Endodermal cell (in vitro differentiated cells): Measurements from ENCODE around the gene KIF16B. TPM values are rescaled to one million over a fixed set of nuclear protein-coding genes. Genes with fewer than 3 reads are reported as not detected.
A peak's percentile ranks its signal among the peaks of the same experiment; 100 is the strongest.

ENCODE experiments used
- DNase-seq: peaks from one replicate; pipeline ENCODE4 v3.0.0-alpha.2; 2017
- H3K27ac ChIP-seq: 2 replicates; pipeline ENCODE4 v1.5.1; 2013; ENCODE audit warnings: mild to moderate bottlenecking, low read depth, low read length, moderate library complexity
- H3K27me3 ChIP-seq: 2 replicates; pipeline ENCODE4 v1.6.1; 2013; ENCODE audit warnings: mild to moderate bottlenecking, low read length, moderate library complexity; ENCODE audit not compliant: insufficient read depth, control insufficient read depth, poor library complexity, severe bottlenecking
- H3K36me3 ChIP-seq: 2 replicates; pipeline ENCODE4 v1.7.0; 2013; ENCODE audit warnings: mild to moderate bottlenecking, low read length, moderate library complexity; ENCODE audit not compliant: control insufficient read depth, insufficient read depth
- H3K4me1 ChIP-seq: one replicate; pipeline ENCODE4 v1.7.0; 2013; ENCODE audit warnings: low read length; ENCODE audit not compliant: control insufficient read depth, insufficient read depth
- H3K4me3 ChIP-seq: 2 replicates; pipeline ENCODE4 v1.5.1; 2013; ENCODE audit warnings: mild to moderate bottlenecking, low read length, moderate library complexity
- H3K9ac ChIP-seq: 2 replicates; pipeline ENCODE4 v1.6.1; 2013; ENCODE audit warnings: mild to moderate bottlenecking, low read length, moderate library complexity; ENCODE audit not compliant: poor library complexity, severe bottlenecking; ENCODE audit errors: extremely low read depth
- H3K9me3 ChIP-seq: 2 replicates; pipeline ENCODE4 v1.6.1; 2013; ENCODE audit warnings: mild to moderate bottlenecking, low read length, moderate library complexity; ENCODE audit not compliant: control insufficient read depth
- H3K27ac Mint-ChIP-seq: 2 replicates; pipeline ENCODE4 v1.8.0; 2020; ENCODE audit warnings: mixed read lengths
- H3K27me3 Mint-ChIP-seq: 2 replicates; pipeline ENCODE4 v1.8.0; 2021; ENCODE audit warnings: mild to moderate bottlenecking, mixed read lengths; ENCODE audit not compliant: insufficient read depth
- H3K36me3 Mint-ChIP-seq: 2 replicates; pipeline ENCODE4 v1.8.0; 2020; ENCODE audit warnings: low read depth, mixed read lengths
- H3K4me1 Mint-ChIP-seq: 2 replicates; pipeline ENCODE4 v1.8.0; 2020; ENCODE audit warnings: mixed read lengths
- H3K4me3 Mint-ChIP-seq: 2 replicates; pipeline ENCODE4 v1.8.0; 2020; ENCODE audit warnings: mild to moderate bottlenecking, moderate library complexity, mixed read lengths
- H3K9me3 Mint-ChIP-seq: 2 replicates; pipeline ENCODE4 v1.8.0; 2020; ENCODE audit warnings: mild to moderate bottlenecking, mixed read lengths
- WGBS, 2 experiments: methylation state at CpG; one replicate each; pipeline versions ENCODE4 v1.1.5 to v1.1.7; 2013; ENCODE audit warnings: missing lambda C conversion rate in 2 of 2, mixed read lengths in 1 of 2; ENCODE audit not compliant: insufficient coverage in 1 of 2, insufficient read length in 1 of 2; 5-methylcytosine and 5-hydroxymethylcytosine counted together
- total RNA-seq, 2 donors: library from RNA; stranded (reverse); fragmentation: NEBNext Ultra II Directional in 1 of 2; extraction: Animal tissue kit (Norgen Biotek cat#: 25700) in 1 of 2; gene quantifications; 2 replicates in 1 of 2; 3 replicates in 1 of 2; pipeline ENCODE4 v1.2.1, GENCODE V29; 2021
- TF ChIP-seq, protein P1 (sequence below): fragments of 200-600 bp; sonication (generic); conservative IDR thresholded peaks from 2 replicates; pipeline ENCODE4 v1.5.0; 2021; ENCODE audit warnings: antibody characterized with exemption, mild to moderate bottlenecking

KIF16B gene
- total RNA-seq, 2 donors from 2014 or later = 17.3 to 18.8 TPM

DNA sequence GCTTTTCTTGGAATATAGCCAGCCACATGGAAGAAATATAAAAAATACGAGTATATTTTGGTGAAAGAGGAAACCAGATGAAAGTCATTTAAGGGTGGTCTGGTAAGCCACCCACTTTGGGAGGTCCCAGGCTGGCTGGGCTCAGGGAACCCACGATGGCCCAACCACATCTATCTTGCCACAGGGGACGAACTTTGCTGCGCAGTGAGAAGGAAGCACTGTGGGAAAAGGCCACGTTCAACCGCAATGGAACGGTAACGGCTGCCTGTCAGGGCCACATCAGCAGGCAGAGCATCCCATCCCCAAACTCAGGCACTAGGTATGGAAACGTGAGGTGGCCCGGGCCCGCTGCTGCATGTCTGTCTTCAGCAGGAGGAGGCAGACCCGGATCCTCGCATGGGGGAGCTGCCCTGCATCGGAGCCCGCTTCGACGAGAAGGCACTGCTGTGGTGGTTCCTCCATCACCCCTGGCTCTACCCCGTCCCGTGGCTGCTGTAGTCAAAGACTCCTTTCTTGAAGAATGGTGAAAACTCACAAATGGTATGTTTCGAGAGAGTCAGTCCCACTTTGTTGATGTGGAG is 300.4 kb downstream of the KIF16B start:
- Histone ChIP-seq H3K9me3 (no peaks in the 10 kb centered on the region), H3K27ac (no peak overlapping the region), H3K4me1 (peaks cover 18% of the 10 kb centered on the region), H3K27me3 (no peaks in the 10 kb centered on the region), H3K4me3 (no peak overlapping the region), H3K36me3 (no peaks in the 10 kb centered on the region), H3K9ac (no peak overlapping the region)
- peaks cover 8% of the 10 kb centered on the region for H3K36me3 Mint-ChIP-seq
- WGBS, 2 experiments = 95 to 100% methylated on average over 2 to 20 of the region's 20 CpGs
- no peak overlapping the region for H3K27ac Mint-ChIP-seq
- no peak overlapping the region for H3K4me3 Mint-ChIP-seq
- H3K4me1 Mint-ChIP-seq = peaks cover 51% of the 10 kb centered on the region
- H3K9me3 Mint-ChIP-seq = no peaks in the 10 kb centered on the region
- TF ChIP-seq, protein P1, sequence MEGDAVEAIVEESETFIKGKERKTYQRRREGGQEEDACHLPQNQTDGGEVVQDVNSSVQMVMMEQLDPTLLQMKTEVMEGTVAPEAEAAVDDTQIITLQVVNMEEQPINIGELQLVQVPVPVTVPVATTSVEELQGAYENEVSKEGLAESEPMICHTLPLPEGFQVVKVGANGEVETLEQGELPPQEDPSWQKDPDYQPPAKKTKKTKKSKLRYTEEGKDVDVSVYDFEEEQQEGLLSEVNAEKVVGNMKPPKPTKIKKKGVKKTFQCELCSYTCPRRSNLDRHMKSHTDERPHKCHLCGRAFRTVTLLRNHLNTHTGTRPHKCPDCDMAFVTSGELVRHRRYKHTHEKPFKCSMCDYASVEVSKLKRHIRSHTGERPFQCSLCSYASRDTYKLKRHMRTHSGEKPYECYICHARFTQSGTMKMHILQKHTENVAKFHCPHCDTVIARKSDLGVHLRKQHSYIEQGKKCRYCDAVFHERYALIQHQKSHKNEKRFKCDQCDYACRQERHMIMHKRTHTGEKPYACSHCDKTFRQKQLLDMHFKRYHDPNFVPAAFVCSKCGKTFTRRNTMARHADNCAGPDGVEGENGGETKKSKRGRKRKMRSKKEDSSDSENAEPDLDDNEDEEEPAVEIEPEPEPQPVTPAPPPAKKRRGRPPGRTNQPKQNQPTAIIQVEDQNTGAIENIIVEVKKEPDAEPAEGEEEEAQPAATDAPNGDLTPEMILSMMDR = no peak
- no peak for DNase-seq
- H3K27me3 Mint-ChIP-seq = no peaks in the 10 kb centered on the region

DNA sequence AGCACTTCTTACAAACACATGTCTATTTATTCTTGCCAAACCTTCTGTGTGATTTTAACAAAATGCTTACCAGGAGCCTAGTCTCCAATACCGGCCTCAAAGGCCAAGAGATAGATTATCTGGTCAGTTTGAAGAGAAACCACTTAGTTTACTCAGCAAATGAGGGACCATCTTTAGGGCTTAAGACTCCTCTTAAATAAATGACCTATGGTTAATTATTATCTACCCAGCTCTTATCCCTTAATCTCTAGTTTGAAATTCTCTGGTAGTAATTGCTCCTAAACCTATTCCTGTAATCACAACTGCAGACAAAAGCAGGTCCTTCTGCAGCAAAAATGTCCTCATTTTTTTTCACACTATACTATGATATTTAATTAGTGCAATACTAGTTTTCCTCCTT is 301.8 kb downstream of the KIF16B start:
- DNase-seq = no peak
- Histone ChIP-seq H3K4me1 (peaks cover 18% of the 10 kb centered on the region), H3K9ac (no peak overlapping the region), H3K27ac (no peak overlapping the region), H3K36me3 (no peaks in the 10 kb centered on the region), H3K27me3 (no peaks in the 10 kb centered on the region), H3K9me3 (peaks cover 8% of the 10 kb centered on the region), H3K4me3 (no peak overlapping the region)
- Mint-ChIP-seq H3K9me3 (peaks cover 8% of the 10 kb centered on the region), H3K27ac (peak overlapping the region; percentile 23), H3K27me3 (no peaks in the 10 kb centered on the region), H3K4me1 (peaks cover 50% of the 10 kb centered on the region), H3K36me3 (peaks cover 20% of the 10 kb centered on the region), H3K4me3 (no peak overlapping the region)
- TF ChIP-seq, protein P1 = no peak
- 45% methylated on average over 1 of the region's 1 CpG; no CpG with 5 or more reads in 1 of the 2 experiments for WGBS, 2 experiments

DNA sequence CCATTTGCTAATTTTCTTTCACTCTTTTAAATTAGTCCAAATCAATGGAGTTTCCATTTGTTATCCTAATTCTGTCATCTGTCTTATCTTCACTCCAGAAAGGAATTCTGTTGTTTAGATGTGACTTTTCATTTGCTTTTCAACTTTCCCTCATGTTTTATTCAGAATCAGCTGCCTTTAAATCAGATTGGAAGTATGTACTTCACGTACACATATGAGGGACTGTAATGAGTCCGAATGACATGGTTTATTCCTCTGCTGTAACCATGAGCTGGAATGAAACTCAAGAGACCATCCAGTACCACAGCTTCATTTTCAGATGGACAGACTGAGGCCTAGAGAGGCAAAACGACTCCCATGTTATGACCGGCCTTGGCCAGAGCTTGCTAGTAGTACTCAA is 302.3 kb downstream of the KIF16B start:
- peaks cover 47% of the 10 kb centered on the region for H3K4me1 Mint-ChIP-seq
- WGBS, 2 experiments = 90 to 100% methylated on average over 2 to 4 of the region's 4 CpGs
- H3K27me3 Mint-ChIP-seq = peaks cover under 1% of the 10 kb centered on the region

More for the DNA sequence above, 302.3 kb downstream of the KIF16B start:
- Histone ChIP-seq H3K4me3 (no peak overlapping the region), H3K27ac (no peak overlapping the region), H3K4me1 (peaks cover 18% of the 10 kb centered on the region), H3K9ac (no peak overlapping the region), H3K9me3 (peaks cover 13% of the 10 kb centered on the region), H3K27me3 (no peaks in the 10 kb centered on the region), H3K36me3 (no peaks in the 10 kb centered on the region)
- H3K36me3 Mint-ChIP-seq = peaks cover 23% of the 10 kb centered on the region
- DNase-seq = no peak
- peaks cover 11% of the 10 kb centered on the region for H3K9me3 Mint-ChIP-seq
- no peak overlapping the region for H3K4me3 Mint-ChIP-seq
- H3K27ac Mint-ChIP-seq = peak overlapping the region; percentile 23
- TF ChIP-seq, protein P1 = no peak
